Ureter (tissue), 1 donor: ENCODE results near the gene OR2T29. TPM values are rescaled to one million over a fixed set of nuclear protein-coding genes. Genes with fewer than 3 reads are reported as not detected.
"Not testable (repeated sequence)": the region's sequence is repeated elsewhere in the genome, so short reads cannot be mapped to it uniquely, and the experiment has no call there.

Experiments used
- DNase-seq: peaks from one replicate; pipeline ENCODE4 v3.0.0-alpha.2; 2020; ENCODE audit warnings: low spot score
- total RNA-seq: library from RNA; stranded (reverse); gene quantifications from one replicate; pipeline ENCODE4 v1.2.4, GENCODE V29; 2023
- donor health status: DM: yes; HTN: yes; CAD: no.

Gene OR2T29, protein sequence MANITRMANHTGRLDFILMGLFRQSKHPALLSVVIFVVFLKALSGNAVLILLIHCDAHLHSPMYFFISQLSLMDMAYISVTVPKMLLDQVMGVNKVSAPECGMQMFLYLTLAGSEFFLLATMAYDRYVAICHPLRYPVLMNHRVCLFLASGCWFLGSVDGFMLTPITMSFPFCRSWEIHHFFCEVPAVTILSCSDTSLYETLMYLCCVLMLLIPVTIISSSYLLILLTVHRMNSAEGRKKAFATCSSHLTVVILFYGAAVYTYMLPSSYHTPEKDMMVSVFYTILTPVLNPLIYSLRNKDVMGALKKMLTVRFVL
- total RNA-seq, result not detected

- not testable (repeated sequence) for DNase-seq
Measured at GRCh38 chr1:248562672-248563071, at the start of gene OR2T29. TSS of gene OR2T29 (minus strand) at chr1:248562772. CDS start at chr1:248559491, 3,281 bp downstream.

DNA sequence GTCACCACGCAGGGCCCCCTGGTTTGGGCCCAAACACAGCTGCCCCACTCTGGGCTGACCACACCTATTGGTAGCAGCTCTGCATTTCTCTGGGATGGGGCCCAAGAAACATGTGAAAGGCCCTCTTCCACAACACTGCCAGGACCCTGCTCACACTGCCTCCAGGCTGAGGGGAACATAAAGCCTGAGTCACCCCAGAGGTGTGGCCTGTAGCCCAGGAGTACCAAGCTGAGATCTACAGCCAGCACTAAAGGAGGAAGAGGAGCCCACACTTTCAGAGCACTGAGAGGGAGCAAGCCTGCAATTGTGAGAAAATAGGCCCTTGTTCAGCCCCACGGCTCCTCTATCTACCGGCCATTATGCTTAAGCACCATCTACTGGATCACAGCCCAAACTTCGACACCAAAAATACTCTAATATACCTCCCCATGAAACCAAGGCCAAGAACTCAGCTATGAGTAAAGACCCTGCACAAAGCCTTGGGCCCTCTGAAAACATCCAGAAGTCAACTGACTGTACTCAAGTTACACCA lies 49.4 kb upstream of the OR2T29 start:
- DNase-seq, result no peak

- DNase-seq, result no peak
Measured at GRCh38 chr1:248610301-248610700, 47.7 kb upstream of the OR2T29 start.

DNA sequence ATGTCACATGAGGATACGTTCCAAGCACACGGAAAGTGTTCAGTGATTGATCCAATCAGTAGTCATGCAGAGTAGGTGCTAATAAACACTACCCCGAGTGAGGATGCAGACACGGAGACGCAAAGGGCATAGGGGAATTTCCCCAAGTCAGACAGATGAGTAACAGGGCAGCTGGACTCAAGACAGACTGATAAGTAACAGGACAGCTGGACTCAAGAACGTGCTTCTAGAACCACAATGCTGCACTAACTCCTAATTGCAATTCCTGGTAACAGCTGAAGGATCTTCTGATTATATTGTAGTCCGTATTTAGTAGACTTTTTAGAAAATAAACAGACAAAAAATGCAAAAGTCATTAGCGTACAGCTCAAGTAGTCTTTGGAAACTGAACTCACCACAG lies 36.8 kb upstream of the OR2T29 start:
- DNase-seq, result no peak

- DNase-seq, result no peak
Measured at GRCh38 chr1:248597589-248597988, 35.0 kb upstream of the OR2T29 start, which contains the start of gene OR2T10. TSS of gene OR2T10 (minus strand) at chr1:248597700. CDS start at chr1:248593768, 3,932 bp downstream.

- DNase-seq, result no peak
Measured at GRCh38 chr1:248596615-248597014, 34.0 kb upstream of the OR2T29 start.

DNA sequence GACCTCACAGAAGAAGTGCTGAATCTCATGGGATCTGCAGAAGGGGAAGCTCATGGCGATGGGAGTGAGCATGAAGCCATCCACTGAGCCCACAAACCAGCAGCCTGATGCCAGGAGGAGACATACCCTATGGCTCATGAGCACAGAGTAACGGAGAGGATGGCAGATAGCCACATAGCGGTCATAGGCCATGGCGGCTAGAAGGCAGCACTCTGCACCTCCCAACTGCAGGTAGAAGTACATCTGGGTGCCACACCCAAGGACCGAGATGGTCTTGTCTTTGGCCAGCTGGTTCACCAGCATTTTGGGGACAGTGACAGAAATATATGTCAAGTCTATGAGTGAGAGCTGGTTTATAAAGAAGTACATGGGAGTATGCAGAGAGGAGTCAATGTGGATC lies 30.7 kb upstream of the OR2T29 start:
- no peak for DNase-seq

- no peak for DNase-seq
Measured at GRCh38 chr1:248592655-248593054, 30.1 kb upstream of the OR2T29 start.

DNA sequence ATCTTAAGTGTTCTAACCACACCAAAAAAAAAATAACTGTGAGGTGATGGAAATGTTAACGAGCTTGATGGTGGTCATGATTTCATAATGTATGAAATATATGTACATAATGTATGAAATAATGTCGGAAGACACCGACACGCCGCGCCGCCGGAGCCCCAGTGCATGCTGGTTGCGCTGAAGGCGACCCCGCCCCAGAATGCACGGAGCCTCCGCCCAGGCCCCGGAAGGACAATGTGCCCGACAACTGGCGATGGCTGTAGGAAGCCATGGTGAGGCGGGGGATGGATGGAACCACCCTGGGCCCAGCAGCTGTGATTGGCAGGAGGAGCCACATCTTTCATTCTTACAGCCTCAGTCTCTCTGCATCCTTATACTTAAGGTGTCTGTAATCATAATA lies 27.5 kb upstream of the OR2T29 start:
- no peak for DNase-seq

DNA sequence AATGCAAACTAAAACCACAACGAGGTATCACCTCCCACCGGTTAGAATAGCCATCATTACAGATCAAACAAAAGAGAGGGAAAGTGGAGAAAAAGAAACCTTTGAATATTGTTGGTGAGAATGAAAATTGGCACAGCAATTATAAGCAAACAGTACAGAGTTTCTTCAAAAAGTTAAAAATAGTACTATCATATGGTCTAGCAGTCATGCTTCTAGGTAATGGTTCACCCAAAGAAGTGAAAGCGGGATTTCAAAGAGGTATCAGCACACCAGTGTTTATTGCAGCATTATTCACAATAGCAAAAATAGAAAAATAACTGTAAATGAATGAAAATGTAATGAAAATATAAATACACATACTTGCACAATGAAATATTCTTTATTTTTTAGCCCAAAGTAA lies 26.8 kb upstream of the OR2T29 start:
- no peak for DNase-seq

DNA sequence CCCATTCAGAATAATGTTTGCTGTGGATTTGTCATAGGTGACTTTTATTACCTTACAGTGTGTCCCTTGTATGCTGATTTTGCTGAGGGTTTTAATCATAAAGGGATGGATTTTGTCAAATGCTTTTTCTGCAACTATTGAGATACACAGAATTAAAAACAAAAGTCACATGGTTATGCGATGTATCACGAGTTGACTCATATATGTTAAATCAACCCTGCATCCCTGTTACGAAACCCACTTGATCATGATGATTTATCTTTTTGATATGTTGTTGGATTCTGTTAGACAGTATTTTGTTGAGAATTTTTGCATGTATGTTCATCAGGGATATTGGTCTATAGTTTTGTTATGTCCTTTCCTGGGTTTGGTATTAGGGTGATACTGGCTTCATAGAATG lies 22.7 kb upstream of the OR2T29 start:
- no peak for DNase-seq

DNA sequence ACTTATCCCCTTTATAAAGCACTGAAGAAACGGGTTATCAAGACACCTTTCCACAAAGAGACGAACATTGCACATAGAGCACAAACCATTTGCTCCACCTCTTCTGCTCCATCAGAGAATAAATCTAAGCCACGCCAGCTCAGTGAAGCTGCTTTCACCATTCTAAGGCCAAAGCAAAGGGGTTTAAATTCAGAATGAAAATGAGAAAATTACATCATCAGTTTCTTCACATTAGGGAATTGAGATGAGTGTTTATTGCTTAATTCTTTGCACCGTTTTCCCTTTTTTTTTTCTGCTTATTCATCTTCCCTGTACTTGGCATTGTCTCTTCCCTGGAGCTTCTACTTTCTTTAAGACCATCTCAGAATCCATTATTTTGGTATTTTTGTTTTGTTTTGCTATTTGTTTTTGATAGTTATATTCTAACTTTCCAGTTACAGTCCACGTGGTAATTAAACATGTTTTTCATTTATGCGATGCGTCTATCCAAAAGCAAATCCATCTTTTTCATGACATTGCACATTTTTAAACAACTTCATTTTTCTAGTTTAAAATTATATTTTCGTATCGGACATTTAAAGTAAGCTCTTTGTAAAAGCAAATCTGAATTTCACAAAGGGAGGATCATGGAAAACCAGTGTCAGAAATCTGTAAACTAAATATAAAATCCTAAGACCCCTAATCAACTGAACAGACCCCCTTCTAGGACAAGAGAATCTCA lies 13.8 kb upstream of the OR2T29 start:
- DNase-seq, result no peak

DNA sequence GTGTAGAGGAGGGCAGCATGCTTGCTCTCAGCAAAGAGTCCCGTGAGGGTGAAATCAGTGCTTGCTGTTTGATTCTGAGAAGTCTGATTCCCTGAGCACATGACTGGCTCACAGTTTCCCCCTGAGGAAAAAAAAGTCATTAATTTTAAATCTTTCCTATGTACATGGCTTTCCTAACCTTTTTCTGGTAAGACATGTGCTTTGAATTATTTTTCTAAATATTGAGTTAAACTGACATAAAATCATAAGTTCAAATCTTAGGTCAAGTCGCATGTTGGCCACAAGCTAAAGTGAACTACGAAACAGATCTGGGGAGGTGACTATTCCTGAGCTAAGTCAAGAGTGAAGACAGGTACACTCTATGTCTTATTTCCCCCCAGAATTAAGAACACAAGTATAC lies 12.1 kb upstream of the OR2T29 start, which contains the start of gene OR2T34:
Gene OR2T34, minus strand, starts transcription at position 101 of the 400 bp plus-strand sequence. Its CDS starts 0 bp downstream, at position 101.
- DNase-seq, result not testable (repeated sequence)

- not testable (repeated sequence) for DNase-seq
Measured at GRCh38 chr1:248573856-248574255, 11.3 kb upstream of the OR2T29 start.

DNA sequence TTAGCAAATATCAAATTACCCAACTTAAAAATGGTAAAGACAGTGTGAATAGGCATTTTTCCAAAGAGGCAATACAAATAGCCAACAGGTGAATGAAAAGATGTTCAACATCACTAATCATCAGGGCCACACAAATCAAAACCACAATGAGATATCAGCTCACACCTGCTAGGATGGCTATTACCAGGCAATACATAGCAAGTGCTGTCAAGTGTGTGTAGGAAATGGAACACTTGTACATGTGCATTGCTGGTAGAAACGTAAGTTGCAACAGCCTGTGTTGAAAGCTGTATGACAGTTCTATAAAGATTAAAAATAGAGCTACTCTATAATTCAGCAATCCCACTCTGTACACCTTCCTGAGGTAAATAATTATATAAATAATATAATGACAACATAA lies 9.5 kb upstream of the OR2T29 start:
- DNase-seq, result not testable (repeated sequence)

GRCh38 chr1:248570811-248571210 lies 8.2 kb upstream of the OR2T29 start:
- not testable (repeated sequence) for DNase-seq

DNA sequence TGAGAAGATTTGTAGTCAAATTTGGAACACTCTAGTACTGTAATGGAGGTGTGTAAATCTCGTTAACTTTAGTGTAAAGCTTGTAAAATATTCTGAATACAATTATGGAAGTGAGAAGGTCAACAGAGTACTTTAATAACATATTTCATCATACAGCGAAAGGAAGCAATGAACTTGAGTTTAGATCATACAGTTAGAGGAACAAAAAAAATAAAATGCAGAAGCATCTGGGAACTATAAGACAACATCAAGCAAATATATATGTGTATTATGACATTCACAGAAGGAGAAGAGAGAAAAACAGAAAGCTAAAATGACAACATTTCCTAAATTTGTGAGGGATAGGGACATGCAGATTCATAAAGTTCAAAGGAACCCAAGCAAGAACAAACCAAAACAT lies 6.5 kb upstream of the OR2T29 start:
- not testable (repeated sequence) for DNase-seq

- not testable (repeated sequence) for DNase-seq
Measured at GRCh38 chr1:248565530-248566373, 3.2 kb upstream of the OR2T29 start.

- not testable (repeated sequence) for DNase-seq
Measured at GRCh38 chr1:248551027-248551426, 11.5 kb downstream of the OR2T29 start.

- not testable (repeated sequence) for DNase-seq
Measured at GRCh38 chr1:248547383-248547782, 15.2 kb downstream of the OR2T29 start.

DNA sequence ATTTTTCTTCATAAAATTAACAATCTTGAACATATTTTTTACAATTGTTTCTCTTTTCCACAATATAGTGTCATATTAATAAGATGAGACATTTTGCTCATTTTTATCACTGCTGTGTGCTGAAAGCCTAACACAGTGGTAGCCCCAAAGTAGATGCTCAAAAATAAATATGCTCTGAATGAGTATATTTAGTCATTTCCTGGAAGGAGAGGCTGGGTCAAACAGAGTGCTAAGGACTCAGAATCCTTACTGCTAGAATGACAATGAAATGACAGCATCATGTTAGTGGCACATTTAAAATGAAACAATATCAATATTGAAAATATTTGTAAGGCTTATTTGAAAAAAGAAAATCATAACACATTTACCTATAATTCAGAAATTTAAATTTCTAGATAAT lies 25.1 kb downstream of the OR2T29 start:
- DNase-seq, result not testable (repeated sequence)

DNA sequence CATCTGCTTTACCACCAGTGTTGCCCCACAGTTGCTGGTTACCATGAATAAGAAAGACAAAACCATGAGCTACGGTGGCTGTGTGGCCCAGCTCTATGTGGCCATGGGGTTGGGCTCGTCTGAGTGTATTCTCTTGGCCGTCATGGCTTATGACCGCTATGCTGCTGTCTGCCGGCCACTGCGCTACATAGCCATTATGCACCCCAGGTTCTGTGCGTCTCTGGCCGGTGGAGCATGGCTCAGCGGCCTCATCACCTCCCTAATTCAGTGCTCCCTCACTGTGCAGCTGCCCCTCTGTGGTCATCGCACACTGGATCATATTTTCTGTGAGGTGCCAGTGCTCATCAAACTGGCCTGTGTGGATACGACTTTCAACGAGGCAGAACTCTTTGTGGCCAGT lies 40.7 kb downstream of the OR2T29 start:
- no peak for DNase-seq
